SK-N-SH treated with all-trans-retinoic acid at 6 μM for 48 hours (cell line): Measurements from ENCODE around the gene ADGRA3.

ENCODE experiments used
- ARNTL ChIP-seq: fragments of 450-650 bp; formaldehyde crosslinking; IDR thresholded peaks from 2 replicates; pipeline ENCODE4 v1.5.0; 2020; ENCODE audit warnings: low read depth, mild to moderate bottlenecking, moderate library complexity, borderline replicate concordance
- ZFP3 ChIP-seq: fragments of 250-450 bp; sonication (Bioruptor Pico); IDR thresholded peaks from 2 replicates; pipeline ENCODE4 v1.5.0; 2020; ENCODE audit warnings: mild to moderate bottlenecking, moderate library complexity
- TF ChIP-seq, protein P1 (sequence below): fragments of 250-450 bp; sonication (Bioruptor Pico); IDR thresholded peaks from 2 replicates; pipeline ENCODE4 v1.8.0; 2021; ENCODE audit warnings: low read depth, mild to moderate bottlenecking, moderate library complexity, borderline replicate concordance

DNA sequence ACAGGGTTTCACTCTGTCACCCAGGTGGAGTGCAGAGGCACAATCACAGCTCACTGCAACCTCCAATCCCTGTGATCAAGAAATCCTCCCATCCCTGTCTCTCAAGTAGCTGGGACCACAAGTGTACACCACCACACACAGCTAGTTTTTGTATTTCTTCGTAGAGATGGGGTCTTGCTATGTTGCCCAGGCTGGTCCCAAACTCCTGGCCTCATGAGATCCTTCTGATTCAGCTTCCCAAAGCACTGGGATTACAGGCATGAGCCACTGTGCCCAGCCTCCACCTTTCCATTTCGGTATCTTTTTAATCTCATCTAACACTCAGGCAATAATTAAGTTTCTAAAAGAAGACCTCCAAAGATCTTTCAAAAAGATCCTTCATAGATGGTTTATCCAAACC is 22.9 kb downstream of the ADGRA3 start:
- TF ChIP-seq, protein P1, sequence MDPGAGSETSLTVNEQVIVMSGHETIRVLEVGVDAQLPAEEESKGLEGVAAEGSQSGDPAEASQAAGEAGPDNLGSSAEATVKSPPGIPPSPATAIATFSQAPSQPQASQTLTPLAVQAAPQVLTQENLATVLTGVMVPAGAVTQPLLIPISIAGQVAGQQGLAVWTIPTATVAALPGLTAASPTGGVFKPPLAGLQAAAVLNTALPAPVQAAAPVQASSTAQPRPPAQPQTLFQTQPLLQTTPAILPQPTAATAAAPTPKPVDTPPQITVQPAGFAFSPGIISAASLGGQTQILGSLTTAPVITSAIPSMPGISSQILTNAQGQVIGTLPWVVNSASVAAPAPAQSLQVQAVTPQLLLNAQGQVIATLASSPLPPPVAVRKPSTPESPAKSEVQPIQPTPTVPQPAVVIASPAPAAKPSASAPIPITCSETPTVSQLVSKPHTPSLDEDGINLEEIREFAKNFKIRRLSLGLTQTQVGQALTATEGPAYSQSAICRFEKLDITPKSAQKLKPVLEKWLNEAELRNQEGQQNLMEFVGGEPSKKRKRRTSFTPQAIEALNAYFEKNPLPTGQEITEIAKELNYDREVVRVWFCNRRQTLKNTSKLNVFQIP (CRISPR knock-in tag), result no peak
- TF ChIP-seq ARNTL, result no peak
- TF ChIP-seq ZFP3 (CRISPR knock-in tag), result no peak
